Endothelial cell (in vitro differentiated cells): ENCODE measurements around the gene IL20RB. TPM values are rescaled to one million over a fixed set of nuclear protein-coding genes. Genes with fewer than 3 reads are reported as not detected.

ENCODE experiments used
- DNase-seq: peaks from one replicate; pipeline ENCODE4 v3.0.0; 2021; ENCODE audit warnings: low spot score
- H3K27ac Mint-ChIP-seq: one replicate; pipeline ENCODE4 v1.8.0; 2021; ENCODE audit warnings: mixed read lengths, inconsistent platforms; ENCODE audit not compliant: unreplicated experiment
- H3K27me3 Mint-ChIP-seq: one replicate; pipeline ENCODE4 v1.8.0; 2021; ENCODE audit warnings: mild to moderate bottlenecking, moderate library complexity, mixed read lengths, inconsistent platforms; ENCODE audit not compliant: unreplicated experiment
- H3K36me3 Mint-ChIP-seq: one replicate; pipeline ENCODE4 v1.8.0; 2021; ENCODE audit warnings: mild to moderate bottlenecking, low read depth, mixed read lengths, inconsistent platforms; ENCODE audit not compliant: unreplicated experiment
- H3K4me1 Mint-ChIP-seq: one replicate; pipeline ENCODE4 v1.8.0; 2021; ENCODE audit warnings: mild to moderate bottlenecking, mixed read lengths, inconsistent platforms; ENCODE audit not compliant: unreplicated experiment
- H3K4me3 Mint-ChIP-seq: one replicate; pipeline ENCODE4 v1.8.0; 2021; ENCODE audit warnings: mild to moderate bottlenecking, mixed read lengths, inconsistent platforms; ENCODE audit not compliant: unreplicated experiment
- H3K9me3 Mint-ChIP-seq: one replicate; pipeline ENCODE4 v1.8.0; 2021; ENCODE audit warnings: mixed read lengths, inconsistent platforms; ENCODE audit not compliant: unreplicated experiment
- CTCF ChIP-seq: fragments of 200-600 bp; sonication (generic); IDR thresholded peaks from one replicate; pipeline ENCODE4 v1.5.0; 2021; ENCODE audit warnings: antibody characterized with exemption; ENCODE audit not compliant: unreplicated experiment
- total RNA-seq: library from RNA; stranded (reverse); fragmentation: NEBNext Ultra II Directional; extraction: Animal tissue kit (Norgen Biotek cat#: 25700); gene quantifications from one replicate; pipeline ENCODE4 v1.2.1, GENCODE V29; 2021; ENCODE audit not compliant: unreplicated experiment

The IL20RB gene
- total RNA-seq, 1 donor from 2014 or later: 2.9 TPM

GRCh38 chr3:136925425-136926190 lies 32.2 kb upstream of the IL20RB start:
- Mint-ChIP-seq H3K4me1 (peaks cover 24% of the 10 kb centered on the region), H3K36me3 (peaks cover 18% of the 10 kb centered on the region), H3K9me3 (no peaks in the 10 kb centered on the region), H3K27ac (no peak overlapping the region), H3K4me3 (no peak overlapping the region), H3K27me3 (no peaks in the 10 kb centered on the region)
- no peak for TF ChIP-seq CTCF
- DNase-seq: no peak

GRCh38 chr3:136928240-136928639 lies 29.5 kb upstream of the IL20RB start:
- H3K4me3 Mint-ChIP-seq: no peak overlapping the region
- no peak for DNase-seq
- peaks cover 7% of the 10 kb centered on the region for H3K36me3 Mint-ChIP-seq
- no peak for TF ChIP-seq CTCF
- no peaks in the 10 kb centered on the region for H3K9me3 Mint-ChIP-seq
- no peaks in the 10 kb centered on the region for H3K27me3 Mint-ChIP-seq
- H3K4me1 Mint-ChIP-seq: peaks cover 12% of the 10 kb centered on the region
- no peak overlapping the region for H3K27ac Mint-ChIP-seq

GRCh38 chr3:136929977-136930670 lies 27.7 kb upstream of the IL20RB start:
- H3K27me3 Mint-ChIP-seq: no peaks in the 10 kb centered on the region
- H3K4me1 Mint-ChIP-seq: peaks cover 12% of the 10 kb centered on the region
- H3K36me3 Mint-ChIP-seq: peaks cover 19% of the 10 kb centered on the region
- no peak for TF ChIP-seq CTCF
- no peak for DNase-seq
- H3K27ac Mint-ChIP-seq: no peak overlapping the region
- no peaks in the 10 kb centered on the region for H3K9me3 Mint-ChIP-seq
- no peak overlapping the region for H3K4me3 Mint-ChIP-seq

GRCh38 chr3:136931606-136932005 lies 26.2 kb upstream of the IL20RB start:
- Mint-ChIP-seq H3K36me3 (peaks cover 27% of the 10 kb centered on the region), H3K9me3 (no peaks in the 10 kb centered on the region), H3K27me3 (no peaks in the 10 kb centered on the region), H3K4me3 (no peak overlapping the region), H3K27ac (no peak overlapping the region), H3K4me1 (peaks cover 12% of the 10 kb centered on the region)
- no peak for TF ChIP-seq CTCF
- no peak for DNase-seq

GRCh38 chr3:136932523-136932922 lies 25.3 kb upstream of the IL20RB start:
- H3K4me1 Mint-ChIP-seq: peaks cover 12% of the 10 kb centered on the region
- no peak overlapping the region for H3K27ac Mint-ChIP-seq
- DNase-seq: no peak

More at GRCh38 chr3:136932523-136932922, 25.3 kb upstream of the IL20RB start:
- no peak for TF ChIP-seq CTCF
- H3K27me3 Mint-ChIP-seq: no peaks in the 10 kb centered on the region
- no peak overlapping the region for H3K4me3 Mint-ChIP-seq
- peaks cover 30% of the 10 kb centered on the region for H3K36me3 Mint-ChIP-seq
- no peaks in the 10 kb centered on the region for H3K9me3 Mint-ChIP-seq
